Neural progenitor cell (in vitro differentiated cells): ENCODE measurements around the gene CETP.

Source experiments
- EZH2 ChIP-seq: fragments of 200-600 bp; sonication (generic); IDR thresholded peaks from 2 replicates; pipeline ENCODE4 v1.6.1; 2017; ENCODE audit warnings: antibody characterized with exemption, mild to moderate bottlenecking, moderate library complexity
- EZH2phosphoT487 ChIP-seq: fragments of 200-600 bp; sonication (generic); IDR thresholded peaks from 2 replicates; pipeline ENCODE4 v1.6.1; 2017; ENCODE audit warnings: antibody characterized with exemption

DNA sequence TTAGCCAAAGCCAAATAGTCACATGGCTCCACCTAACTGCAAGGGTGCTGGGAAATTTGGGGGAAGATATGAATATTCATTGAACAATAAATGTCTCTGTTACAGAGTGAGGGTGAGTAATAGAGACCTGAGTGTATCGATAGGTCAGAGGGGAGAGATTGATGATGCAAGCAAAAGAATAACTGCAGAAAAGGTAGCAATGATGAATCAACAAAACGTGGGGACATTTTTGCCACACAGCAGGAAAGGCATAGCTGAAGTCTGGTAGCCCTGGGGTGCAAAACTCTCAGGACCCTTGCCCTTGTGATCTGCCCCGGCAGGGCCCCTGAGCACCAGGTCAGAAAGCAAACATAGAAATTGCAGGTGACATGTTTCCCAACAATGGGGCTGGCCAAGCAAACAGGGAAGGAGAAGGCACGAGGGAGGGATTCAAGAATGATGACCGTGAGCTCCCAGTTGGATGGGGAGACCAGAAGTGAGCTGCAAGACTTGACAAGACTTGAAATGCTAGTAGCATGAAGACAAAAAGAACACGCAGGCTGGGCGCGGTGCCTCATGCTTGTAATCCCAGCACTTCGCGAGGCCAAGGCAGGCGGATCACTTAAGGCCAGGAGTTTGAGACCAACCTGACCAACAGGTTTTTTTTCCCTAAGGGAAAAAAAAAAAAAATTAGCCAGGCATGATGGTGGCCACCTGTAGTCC is 42.5 kb upstream of the CETP start:
- no peak for TF ChIP-seq EZH2phosphoT487
- TF ChIP-seq EZH2, result no peak
